GM21526 (cell line): ENCODE measurements around the gene TFAP2B.

Experiments
- ATAC-seq: cut with Tn5 transposase; IDR thresholded peaks from one replicate; pipeline ENCODE4 v1.9.1; 2021; ENCODE audit warnings: moderate library complexity; ENCODE audit not compliant: unreplicated experiment, low FRiP score

Gene TFAP2B

DNA sequence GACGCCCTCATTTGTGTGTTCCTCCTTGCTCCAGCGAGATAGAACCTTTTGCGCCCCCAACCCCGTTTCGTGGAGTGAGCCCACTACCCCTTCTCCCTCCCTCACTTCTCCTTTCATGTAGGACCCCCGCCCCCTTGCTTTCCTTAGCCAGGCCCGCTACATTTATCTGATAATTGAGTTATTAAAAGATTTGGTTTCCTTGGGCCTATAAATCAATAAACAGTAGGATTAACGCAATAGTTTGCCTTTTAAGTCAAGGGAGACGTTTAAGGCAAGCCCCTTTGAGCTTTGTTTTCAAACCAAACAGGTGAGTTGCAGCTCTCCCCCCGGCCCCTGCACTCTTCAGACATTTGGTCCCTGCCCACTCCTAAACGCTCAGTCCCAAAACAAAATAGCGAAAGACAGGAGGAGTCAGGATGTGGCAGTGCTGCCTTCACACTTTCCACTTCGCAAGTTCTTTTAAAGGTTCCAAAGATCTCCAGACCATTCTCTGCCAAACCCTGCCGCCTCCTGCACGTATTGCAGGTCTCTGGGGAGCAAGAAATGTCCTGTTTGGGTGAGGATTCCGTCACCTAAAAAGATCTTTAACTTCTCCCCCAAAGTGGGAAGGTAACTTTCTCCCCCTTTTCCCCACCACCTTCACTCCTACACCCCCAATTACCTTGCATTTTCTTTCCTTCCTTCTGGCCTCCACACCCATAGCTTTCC, 27.6 kb downstream of the TFAP2B start:
- ATAC-seq, result no peak

DNA sequence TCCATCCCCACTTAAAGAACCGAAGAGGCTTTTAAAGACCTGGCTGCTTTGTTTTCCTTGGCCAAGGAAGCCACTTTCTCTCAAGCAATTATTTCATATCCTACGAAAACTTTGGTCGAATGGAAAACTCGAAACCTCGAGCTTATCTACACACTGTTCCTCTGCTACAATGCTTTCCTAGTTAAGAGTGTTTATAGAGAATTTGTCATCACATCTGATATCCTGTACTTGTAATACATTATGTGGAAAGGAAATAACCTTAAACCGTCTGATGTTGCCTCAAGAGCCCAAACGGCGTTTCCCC, 28.1 kb downstream of the TFAP2B start:
- ATAC-seq, result no peak

DNA sequence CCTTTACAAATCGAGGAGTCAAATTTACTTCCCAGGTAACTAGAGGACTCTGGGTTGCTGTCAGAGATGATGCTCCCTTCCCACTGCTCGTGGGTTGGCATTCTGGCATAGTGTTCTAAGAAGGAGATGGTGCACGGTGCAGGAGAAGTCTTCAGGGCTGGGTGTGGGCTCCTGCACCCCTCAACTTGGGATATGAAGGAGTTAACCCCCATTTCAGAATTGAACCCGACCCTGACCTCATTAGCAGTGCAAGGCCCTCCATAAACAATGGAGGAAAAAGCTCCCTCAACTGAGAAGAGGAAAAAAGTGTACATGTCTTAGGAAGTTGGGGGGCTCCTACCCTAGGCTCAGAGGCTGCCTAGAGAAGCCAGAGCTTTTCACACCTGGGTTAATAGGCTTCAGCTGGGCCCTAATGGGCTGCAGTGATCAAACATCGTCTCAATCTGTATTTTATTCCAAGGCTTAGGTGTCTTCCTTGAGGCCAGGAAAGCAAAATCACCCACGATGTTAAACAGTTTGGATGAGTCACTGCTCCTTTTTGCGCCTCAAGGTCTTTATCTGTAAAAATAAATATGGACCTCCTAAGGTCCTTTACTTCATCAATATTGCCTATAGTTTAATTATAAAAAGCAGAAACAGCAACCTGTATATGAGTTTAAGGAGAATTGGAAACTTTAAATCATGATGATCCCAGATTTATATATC, 29.4 kb downstream of the TFAP2B start:
- no peak for ATAC-seq

DNA sequence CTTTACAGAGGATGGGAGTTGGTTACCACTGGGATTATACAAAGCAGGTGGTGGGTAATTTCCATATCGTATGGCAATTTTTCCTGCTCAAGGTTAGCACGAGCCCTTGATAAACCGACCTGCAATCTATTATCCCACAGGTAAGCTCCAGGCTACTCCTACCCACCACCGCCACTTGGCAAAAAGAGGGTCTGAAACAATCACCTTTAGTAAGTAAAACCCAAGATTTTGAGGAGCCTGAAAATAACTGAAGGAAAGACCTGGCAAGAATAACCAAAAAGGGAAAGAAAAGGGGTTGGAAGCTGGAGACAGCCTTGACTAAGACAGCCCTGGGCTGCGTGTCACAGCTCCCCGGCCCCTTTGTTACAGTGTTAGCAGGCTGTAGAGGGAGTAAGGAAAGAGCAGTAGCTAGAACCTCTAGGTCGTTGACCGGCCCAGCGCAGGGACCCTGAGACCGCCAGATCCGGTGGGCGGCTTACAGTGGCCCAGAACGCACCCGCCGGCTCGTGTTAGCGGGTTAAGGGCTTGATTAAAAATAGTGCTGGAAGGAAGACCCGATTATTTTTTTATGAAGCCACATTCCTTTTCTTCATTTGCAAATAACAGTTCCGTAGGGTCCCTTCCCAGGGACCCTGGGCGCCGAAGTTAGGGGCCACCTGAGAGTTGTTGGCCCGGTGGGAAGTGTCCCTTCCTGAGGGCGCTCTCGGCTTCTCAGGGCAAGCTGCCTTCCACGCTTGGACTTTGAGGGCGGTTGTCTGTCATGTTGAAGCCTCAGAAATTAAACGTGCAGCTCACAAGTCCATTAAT, 30.5 kb downstream of the TFAP2B start:
- no peak for ATAC-seq

DNA sequence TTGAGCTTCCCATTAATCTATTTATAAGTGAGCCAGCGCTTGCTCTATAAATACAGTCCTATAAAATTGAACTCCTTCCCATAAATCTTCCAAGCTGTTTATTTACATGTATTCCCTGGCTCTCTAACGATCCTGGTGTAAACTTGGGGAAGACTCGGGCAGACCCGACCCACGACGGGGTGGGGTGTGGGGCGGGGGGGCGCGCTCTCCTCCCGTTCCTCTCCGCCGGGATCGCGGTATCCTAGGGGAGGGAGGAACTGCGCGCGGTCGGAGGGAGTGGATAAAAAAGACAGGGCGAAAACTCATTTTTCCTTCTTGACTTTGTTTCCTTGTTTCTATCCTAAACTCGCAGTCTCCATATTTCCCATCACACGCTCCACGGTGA, 31.1 kb downstream of the TFAP2B start:
- no peak for ATAC-seq

DNA sequence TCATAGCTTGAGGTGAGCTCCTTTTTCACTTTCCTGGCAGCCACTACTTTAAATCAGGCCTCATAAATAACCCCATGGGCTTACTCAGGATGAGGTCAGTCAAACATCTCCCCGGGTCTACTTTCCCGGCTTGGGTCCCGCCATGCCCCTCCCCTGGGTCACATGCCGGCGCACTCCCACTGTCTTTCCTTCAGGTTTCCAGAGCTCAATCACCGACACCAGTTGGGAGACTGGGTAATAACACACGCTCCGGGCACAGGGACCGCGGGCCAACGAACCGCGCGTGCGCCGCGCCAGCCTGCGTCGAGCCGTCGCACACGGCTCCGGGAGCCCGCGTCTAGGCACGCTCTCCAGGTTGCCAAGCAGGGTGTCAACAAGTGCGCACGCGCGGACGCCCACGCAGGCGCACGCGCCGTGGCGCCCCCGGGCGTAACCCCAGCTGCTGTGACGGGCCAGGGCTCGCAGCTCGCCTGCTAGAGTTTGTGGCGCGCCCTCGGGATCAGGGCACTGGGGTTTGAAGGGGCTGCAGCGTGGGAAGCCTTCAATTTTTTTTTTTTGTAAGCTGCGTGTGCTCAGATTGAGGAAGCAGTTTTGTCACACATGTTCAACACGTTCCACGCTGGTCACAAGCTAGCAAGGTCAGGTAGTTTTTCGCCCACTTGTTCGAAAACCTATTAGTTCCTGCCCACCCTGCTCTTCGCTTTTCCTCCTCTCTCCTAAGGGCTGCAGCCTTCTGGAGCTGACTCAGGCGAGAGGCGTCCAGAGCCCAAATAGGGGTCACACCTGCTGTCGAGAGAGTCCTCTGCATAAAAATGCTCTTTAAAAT, 31.8 kb downstream of the TFAP2B start:
- ATAC-seq, result no peak

DNA sequence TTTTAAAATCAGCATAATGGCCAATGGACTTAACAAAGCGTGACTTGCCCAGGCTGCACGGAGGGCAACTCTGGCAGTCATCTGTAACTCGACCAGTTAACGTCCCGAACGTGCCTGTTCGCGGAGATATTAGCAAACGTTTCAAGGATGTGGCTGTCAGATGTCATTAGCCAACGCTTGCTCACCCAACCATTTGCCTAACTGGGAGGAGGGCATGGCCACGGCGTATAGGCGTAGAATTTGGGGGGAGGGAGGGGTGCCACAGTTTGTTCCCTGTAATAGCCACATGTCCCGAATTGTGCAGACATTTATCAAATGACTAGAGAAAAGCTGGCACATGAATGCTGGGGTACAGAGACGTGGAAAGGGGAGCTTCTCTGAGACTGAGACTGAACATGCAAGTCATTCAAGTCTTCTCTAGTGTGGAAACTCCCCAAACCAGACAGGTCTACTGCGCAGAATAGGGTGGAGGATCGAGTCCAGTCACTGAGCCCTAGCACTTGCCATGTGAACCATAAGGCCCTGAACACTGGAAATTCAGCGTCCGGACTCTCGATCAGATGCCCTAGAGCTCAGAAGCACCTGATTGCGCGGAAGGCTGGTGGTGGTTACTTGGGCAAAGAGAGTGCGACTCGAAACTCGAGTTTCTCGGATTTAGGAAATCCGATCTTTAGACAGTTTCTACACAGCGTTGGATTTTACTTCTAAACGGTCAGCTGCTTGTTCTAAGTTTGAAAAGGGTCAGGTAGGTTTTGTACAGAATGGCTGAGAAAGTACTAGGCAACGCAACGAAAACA, 32.6 kb downstream of the TFAP2B start:
- ATAC-seq, result no peak

DNA sequence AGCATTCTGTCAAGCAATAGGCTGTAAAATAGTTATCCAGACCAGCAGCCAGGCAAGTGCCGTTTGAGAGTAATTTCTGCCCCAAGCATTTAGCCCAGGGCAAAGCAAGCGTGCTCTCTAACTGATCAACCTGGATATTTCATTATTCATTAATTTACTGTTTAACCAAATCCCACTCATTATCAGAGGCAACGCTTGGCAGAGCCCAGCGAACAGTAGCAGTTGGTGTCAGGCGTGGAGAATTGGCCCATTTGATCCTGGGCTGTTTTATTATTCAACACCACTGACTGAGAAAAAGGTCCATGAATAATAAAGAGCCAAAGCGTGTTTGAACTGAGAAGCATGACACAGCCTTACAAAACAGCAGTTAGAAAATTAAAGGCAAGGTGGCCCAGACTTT, 35.3 kb downstream of the TFAP2B start:
- no peak for ATAC-seq

DNA sequence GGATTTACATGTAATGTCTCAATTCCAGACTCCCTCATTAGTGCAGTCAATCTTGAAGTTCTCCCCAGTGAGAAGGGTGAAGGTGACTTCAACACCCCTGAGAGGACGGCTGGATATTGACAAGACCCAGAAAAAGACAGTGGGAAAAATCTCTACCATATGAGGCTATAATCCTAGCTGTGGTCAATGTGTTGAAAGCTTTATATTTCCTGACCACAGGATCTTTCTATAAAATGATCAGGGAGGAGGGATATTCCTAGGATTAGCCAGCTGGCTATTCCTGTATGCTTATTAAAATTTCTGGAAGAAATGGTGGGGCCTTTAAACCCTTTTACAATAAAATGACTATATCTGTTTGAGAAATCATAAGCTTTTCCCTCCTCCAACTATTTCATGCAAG, 43.0 kb downstream of the TFAP2B start:
- ATAC-seq, result no peak

DNA sequence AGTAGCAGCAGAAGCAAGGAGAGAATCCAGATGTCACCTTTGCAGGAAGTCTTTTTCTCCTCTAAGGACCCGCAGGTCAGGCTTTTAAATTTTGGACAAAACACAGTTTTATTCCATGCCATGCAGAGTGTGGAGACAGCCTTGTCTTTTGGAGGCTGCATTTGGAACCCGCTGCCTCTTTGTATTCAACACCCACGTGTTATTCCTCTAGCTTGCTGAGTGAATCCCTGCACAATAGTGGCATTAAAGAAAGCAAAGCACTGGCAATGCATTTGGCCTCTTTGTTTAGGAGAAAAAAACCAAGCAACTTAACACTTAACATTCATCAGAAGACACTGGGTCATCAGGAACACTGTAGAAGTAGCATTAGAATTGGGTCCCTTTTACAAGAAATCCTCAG, 43.5 kb downstream of the TFAP2B start:
- no peak for ATAC-seq

DNA sequence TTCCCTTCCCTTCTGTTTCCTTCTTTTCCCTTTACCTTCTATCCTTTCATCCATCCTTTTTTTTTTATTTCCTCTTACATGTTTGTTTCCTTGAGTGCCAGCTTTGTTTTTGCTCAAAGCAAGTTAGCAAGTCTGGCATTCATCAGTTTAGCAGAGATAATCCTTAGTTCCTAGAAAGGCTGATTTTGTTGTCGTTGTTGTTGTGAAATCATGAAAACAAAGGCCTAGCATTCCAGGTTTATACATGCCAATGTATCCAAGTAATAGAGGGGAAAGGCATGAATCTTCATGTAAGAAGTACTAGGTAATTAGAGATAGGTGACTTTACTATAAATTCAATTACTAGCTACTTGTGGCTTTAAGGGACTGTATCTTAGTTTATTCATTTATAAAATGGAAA, 45.9 kb downstream of the TFAP2B start:
- ATAC-seq, result no peak

DNA sequence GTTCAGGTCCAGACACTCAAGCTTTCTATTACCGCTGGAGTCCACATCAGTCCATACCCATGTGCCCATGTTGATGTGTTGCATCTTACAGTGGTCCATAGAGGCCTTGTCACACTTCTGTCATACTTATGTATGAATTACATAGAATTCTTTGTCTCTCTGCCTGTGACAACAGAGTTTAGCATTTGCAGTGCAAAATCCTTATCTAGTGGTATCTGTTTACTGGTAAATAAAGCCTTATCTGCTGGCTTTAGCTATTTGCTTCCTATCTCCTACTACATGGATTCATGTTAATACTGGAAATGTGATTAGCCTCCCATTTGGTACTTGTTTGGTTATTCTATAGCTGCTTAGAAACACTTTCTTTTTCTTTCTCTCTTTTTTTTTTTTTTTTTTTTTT, 49.8 kb downstream of the TFAP2B start:
- ATAC-seq, result no peak

DNA sequence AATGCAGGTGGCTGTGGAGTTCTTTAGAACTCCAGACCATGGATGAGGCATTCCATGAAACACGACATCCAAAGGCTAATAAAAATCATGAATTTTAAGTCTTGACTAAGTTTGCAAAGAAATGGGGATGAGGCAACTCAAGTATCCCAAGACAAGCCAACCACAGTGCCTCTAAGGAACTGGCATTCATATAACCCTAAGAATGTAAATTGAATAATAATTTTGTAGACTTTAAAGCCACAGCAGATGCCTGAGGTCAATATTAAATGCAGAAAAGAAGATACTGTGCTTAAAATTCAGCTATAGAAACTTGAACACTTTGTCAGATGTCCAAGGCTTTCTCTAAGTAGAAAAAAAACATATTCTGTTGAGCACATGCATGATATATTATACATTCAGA, 54.5 kb downstream of the TFAP2B start:
- ATAC-seq, result no peak

DNA sequence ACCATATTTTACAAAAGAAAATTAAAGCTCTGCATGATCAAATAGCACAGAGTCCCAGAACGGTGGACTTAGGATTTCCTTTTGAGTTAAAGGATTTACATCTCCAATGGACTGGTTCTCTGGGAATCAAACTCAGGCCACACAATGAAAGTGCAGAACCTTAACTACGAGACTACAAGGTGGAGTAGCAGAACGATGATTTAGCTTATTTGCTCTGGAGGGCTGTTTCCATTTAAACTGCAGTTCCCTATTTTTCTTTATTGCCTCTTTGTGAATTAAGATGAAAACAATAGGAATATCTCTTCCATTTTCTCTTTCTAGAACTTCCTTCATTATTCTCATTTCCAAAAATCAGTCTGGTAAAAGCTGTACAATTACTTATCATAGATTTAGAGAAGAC, 65.7 kb downstream of the TFAP2B start:
- no peak for ATAC-seq

DNA sequence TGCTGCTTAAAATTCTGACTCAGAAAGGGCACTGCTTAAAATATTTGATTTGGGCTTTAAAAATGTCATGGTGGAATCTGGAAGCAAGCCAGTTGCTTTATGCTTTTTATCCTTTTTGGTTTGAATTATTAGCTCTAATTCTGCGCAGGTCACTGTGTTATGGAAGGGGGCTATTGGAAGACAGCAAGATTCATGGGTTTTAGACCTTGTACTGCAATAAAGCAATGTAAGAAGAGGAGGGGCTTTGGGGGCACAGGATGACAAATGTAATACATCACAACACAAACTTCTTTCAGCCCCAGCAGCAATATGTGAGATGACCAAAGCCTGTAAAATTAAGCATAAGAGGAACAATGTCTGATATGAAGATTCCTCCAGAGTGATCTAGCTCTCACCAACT, 68.4 kb downstream of the TFAP2B start:
- ATAC-seq, result no peak

DNA sequence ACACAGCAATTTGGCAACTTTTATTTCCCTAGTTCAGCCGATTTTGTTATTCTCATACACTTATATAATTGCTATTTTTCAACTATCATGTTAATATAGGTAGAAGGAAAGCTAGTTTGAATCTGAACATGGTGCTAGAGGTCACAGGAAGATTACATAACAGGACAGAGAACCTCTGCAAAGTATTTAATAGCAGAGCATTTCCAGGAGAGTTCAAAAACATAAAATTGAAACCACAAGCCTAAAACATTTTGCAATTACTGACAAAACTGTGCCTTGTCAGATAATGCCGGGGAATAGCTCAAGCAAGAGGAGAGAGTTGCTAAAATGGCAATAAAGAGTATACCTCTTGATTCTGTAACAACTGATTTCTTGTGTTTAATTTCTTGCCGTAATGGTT, 70.8 kb downstream of the TFAP2B start:
- no peak for ATAC-seq

DNA sequence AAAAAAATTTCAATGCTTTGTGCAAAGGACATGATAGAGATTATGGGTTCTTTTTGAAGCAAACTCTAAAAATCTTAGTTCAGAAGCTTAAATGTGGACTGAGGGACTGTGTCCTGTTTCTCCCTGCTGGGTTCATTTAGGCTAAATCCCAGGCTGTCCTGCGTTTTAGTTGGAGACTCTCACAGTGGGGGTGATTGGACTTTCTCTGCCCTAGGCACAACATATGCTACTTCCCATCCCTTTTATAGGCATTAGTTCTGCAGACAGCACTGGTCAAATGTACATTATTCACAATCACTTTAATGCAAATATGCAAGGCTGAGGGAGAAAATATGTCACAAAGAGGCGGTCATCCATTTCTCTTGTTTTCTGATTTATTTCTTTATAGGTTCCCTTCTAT, 71.3 kb downstream of the TFAP2B start:
- ATAC-seq, result no peak

DNA sequence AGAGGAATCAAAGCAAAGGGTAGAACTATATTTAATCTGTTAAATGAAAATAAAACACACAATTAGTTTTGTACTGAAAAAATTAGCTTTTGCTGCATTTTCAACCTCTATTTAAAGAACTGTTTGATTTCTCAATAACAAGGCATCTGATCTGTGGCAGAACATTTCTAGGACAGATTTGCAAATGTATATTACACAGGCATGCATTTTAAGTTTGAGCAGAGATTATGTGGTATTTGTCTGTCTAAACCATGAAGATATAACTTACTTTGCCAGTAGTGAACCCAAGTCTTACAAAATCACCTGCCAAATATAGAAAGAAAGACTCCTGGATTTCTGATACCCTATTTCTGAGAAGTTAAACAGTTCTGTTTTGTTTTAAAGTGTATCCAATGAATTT, 71.9 kb downstream of the TFAP2B start:
- no peak for ATAC-seq

DNA sequence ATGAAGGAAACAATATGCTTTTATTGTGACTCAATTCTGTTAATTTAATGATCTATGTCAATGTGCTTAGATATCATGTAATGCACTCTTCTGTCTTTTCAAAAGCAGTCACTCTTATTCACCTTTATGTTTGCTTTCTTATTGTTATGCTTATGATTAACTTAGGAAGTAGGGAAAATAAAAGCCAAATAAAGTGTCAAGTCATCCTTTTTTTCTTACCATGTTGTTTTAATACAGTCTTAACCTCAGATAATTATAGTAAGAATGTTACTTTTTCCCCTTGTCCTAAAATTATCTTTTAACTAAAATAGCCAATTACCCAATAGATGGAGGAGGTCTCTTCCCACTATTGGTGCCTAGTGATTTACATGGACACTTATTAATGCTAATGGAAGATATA, 72.6 kb downstream of the TFAP2B start:
- ATAC-seq, result no peak
